ENCODE results near the gene MYO1D.

MYO1D gene

GRCh38 chr17:32709562-32709961, 167.4 kb downstream of the MYO1D start:
- H3K4me3 ChIP-seq (ENCODE audit: low read length), result no peak overlapping the region
- DNase-seq, result no peak
- H3K27me3 ChIP-seq (replicated peaks; ENCODE audit: insufficient read depth, low read length), result no peaks in the 10 kb centered on the region
- no peaks in the 10 kb centered on the region; the same call in 1 of the 2 replicates for H3K36me3 ChIP-seq (replicated peaks; ENCODE audit: insufficient read depth, low read length)
- H4K20me1 ChIP-seq (ENCODE audit: insufficient read depth, low read length), result no peaks in the 10 kb centered on the region
- no peaks in the 10 kb centered on the region for H3K9me2 ChIP-seq (replicated peaks; ENCODE audit: insufficient read depth, low read length)
- TF ChIP-seq EZH2phosphoT487 (IDR thresholded peaks at IDR 0.05; ENCODE audit: low read length) (no peak), CTCF (IDR thresholded peaks at IDR 0.05; ENCODE audit: low read length) (no peak), EZH2 (optimal IDR thresholded peaks at IDR 0.05; ENCODE audit: low read depth, low read length) (no peak)
- H3K27ac ChIP-seq (ENCODE audit: low read length), result no peak overlapping the region
- H3K79me2 ChIP-seq (ENCODE audit: low read length), result no peaks in the 10 kb centered on the region
- no peak overlapping the region for H3K4me2 ChIP-seq (ENCODE audit: low read depth, low read length)
- no peaks in the 10 kb centered on the region for H3K9me3 ChIP-seq (replicated peaks; ENCODE audit: insufficient read depth, low read length)
- no peak overlapping the region for H3K9ac ChIP-seq (ENCODE audit: low read length)
- no peaks in the 10 kb centered on the region for H3K4me1 ChIP-seq (ENCODE audit: low read length)
- no peaks in the 10 kb centered on the region for H3F3A ChIP-seq (ENCODE audit: insufficient read depth, low read length)
- no peak overlapping the region for H2AFZ ChIP-seq (ENCODE audit: low read length)

- H4K20me1 ChIP-seq (ENCODE audit: insufficient read depth, low read length), result no peaks in the 10 kb centered on the region
- H3K9ac ChIP-seq (ENCODE audit: low read length), result no peak overlapping the region
- no peaks in the 10 kb centered on the region for H3K79me2 ChIP-seq (ENCODE audit: low read length)
- no peaks in the 10 kb centered on the region for H3K36me3 ChIP-seq (replicated peaks; ENCODE audit: insufficient read depth, low read length)
- no peaks in the 10 kb centered on the region for H3K9me2 ChIP-seq (replicated peaks; ENCODE audit: insufficient read depth, low read length)
- no peaks in the 10 kb centered on the region for H3K4me1 ChIP-seq (ENCODE audit: low read length)
- H3K27me3 ChIP-seq (replicated peaks; ENCODE audit: insufficient read depth, low read length), result no peaks in the 10 kb centered on the region
- DNase-seq, result no peak
- TF ChIP-seq EZH2phosphoT487 (IDR thresholded peaks at IDR 0.05; ENCODE audit: low read length) (no peak), EZH2 (optimal IDR thresholded peaks at IDR 0.05; ENCODE audit: low read depth, low read length) (no peak), CTCF (IDR thresholded peaks at IDR 0.05; ENCODE audit: low read length) (no peak)
- H3K27ac ChIP-seq (ENCODE audit: low read length), result no peak overlapping the region
- no peak overlapping the region for H2AFZ ChIP-seq (ENCODE audit: low read length)
- no peaks in the 10 kb centered on the region for H3F3A ChIP-seq (ENCODE audit: insufficient read depth, low read length)
- H3K4me2 ChIP-seq (ENCODE audit: low read depth, low read length), result no peak overlapping the region
- H3K4me3 ChIP-seq (ENCODE audit: low read length), result no peak overlapping the region
- no peaks in the 10 kb centered on the region for H3K9me3 ChIP-seq (replicated peaks; ENCODE audit: insufficient read depth, low read length)
Observed at GRCh38 chr17:32701871-32702270, 175.1 kb downstream of the MYO1D start.

- TF ChIP-seq EZH2 (optimal IDR thresholded peaks at IDR 0.05; ENCODE audit: low read depth, low read length) (no peak), CTCF (IDR thresholded peaks at IDR 0.05; ENCODE audit: low read length) (no peak), EZH2phosphoT487 (IDR thresholded peaks at IDR 0.05; ENCODE audit: low read length) (no peak)
- H3K79me2 ChIP-seq (ENCODE audit: low read length), result no peaks in the 10 kb centered on the region
- H3K9me3 ChIP-seq (replicated peaks; ENCODE audit: insufficient read depth, low read length), result no peaks in the 10 kb centered on the region
- no peaks in the 10 kb centered on the region for H3K9me2 ChIP-seq (replicated peaks; ENCODE audit: insufficient read depth, low read length)
- DNase-seq, result no peak
- no peak overlapping the region for H3K27ac ChIP-seq (ENCODE audit: low read length)
- H3K4me2 ChIP-seq (ENCODE audit: low read depth, low read length), result no peak overlapping the region
- H3K36me3 ChIP-seq (replicated peaks; ENCODE audit: insufficient read depth, low read length), result no peaks in the 10 kb centered on the region
- no peak overlapping the region for H3K4me3 ChIP-seq (ENCODE audit: low read length)
- H3K27me3 ChIP-seq (replicated peaks; ENCODE audit: insufficient read depth, low read length), result no peaks in the 10 kb centered on the region
- no peak overlapping the region for H3K9ac ChIP-seq (ENCODE audit: low read length)
- H4K20me1 ChIP-seq (ENCODE audit: insufficient read depth, low read length), result no peaks in the 10 kb centered on the region
- H3K4me1 ChIP-seq (ENCODE audit: low read length), result no peaks in the 10 kb centered on the region
- no peak overlapping the region for H2AFZ ChIP-seq (ENCODE audit: low read length)
- no peaks in the 10 kb centered on the region for H3F3A ChIP-seq (ENCODE audit: insufficient read depth, low read length)
Observed at GRCh38 chr17:32699247-32699646, 177.7 kb downstream of the MYO1D start.

Measured in MM.1S (cell line).